ENCODE results near the gene MCC. TPM values are rescaled to one million over a fixed set of nuclear protein-coding genes. Genes with fewer than 3 reads are reported as not detected.

The MCC gene
- polyA plus RNA-seq, 3 donors from 2014 or later = 0.53 to 1.2 (median 0.63) TPM

DNA sequence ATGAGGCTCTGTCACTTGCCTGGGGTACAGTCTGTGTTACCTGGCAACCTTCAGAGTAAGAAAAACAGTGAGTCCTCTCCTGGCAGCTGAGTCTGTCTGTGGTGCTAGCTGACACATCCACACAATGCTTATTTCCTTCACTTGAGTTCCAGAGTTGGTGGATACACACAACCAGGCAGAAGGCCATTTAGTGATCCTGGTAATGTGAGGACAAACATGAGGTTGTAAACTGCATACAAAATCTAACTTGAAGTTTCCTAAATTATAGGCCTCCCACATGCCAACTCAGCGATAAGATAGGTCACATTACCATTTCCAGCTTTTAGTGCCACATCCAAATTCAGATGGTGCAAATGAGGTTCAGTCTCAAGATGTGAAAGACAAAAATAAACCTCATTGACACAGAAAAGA is 386.1 kb downstream of the MCC start:
- H3K4me3 Mint-ChIP-seq = no peak overlapping the region
- no peak overlapping the region for H3K27ac Mint-ChIP-seq
- no peak for DNase-seq
- H3K36me3 Mint-ChIP-seq = peaks cover 0 to 4% (median 0%) of the 10 kb centered on the region in 3 donors
- no peaks in the 10 kb centered on the region for H3K9me3 Mint-ChIP-seq
- peaks cover 0 to 3% (median 0%) of the 10 kb centered on the region in 3 donors for H3K27me3 Mint-ChIP-seq (ENCODE audit: low read depth in 3 of 3)
- no peaks in the 10 kb centered on the region for H3K4me1 Mint-ChIP-seq

DNA sequence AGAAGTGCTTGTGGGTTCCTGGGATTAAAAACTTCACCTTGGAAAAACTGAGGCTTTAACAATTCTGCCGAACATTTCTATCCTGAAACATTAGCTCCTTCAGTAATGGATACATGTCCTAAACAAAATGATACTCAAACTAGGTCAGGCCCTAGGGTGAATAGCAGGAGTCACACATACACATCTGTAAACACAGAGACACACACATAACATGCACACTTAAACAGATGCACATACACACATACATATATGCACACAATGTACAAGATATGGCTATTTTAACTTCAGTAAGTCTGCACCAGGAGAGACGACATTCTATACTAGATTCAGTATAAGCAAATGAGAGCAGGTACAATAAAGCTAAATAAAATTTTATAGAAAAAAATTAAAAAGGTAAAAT is 387.3 kb downstream of the MCC start:
- H3K4me3 Mint-ChIP-seq = no peak overlapping the region
- peaks cover 0 to 4% (median 0%) of the 10 kb centered on the region in 3 donors for H3K36me3 Mint-ChIP-seq
- DNase-seq = no peak
- H3K27ac Mint-ChIP-seq = no peak overlapping the region
- no peaks in the 10 kb centered on the region for H3K4me1 Mint-ChIP-seq
- no peaks in the 10 kb centered on the region for H3K9me3 Mint-ChIP-seq
- no peaks in the 10 kb centered on the region for H3K27me3 Mint-ChIP-seq (ENCODE audit: low read depth in 3 of 3)

DNA sequence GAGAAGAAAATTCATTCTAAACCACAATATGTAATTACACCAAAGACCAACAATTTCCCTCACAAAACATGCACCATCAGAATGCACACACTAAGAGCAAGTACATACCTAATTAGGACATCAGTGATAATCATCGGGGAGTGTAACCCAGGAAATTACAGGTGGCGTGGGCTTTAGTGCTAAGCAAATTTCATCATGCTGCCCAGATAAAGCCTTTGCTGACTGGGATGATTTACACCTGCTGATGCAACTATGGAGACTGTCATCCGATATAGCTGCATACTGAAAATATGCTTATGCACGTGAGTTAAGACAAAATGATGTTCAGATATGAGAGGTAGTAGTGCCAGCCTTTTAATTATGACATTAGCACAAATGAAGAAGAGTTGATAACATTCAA is 388.4 kb downstream of the MCC start:
- DNase-seq = no peak
- Mint-ChIP-seq H3K4me1 (no peaks in the 10 kb centered on the region), H3K36me3 (peaks cover 0 to 4% (median 0%) of the 10 kb centered on the region in 3 donors), H3K4me3 (no peak overlapping the region), H3K27me3 (ENCODE audit: low read depth in 3 of 3) (no peaks in the 10 kb centered on the region), H3K9me3 (no peaks in the 10 kb centered on the region), H3K27ac (no peak overlapping the region)

DNA sequence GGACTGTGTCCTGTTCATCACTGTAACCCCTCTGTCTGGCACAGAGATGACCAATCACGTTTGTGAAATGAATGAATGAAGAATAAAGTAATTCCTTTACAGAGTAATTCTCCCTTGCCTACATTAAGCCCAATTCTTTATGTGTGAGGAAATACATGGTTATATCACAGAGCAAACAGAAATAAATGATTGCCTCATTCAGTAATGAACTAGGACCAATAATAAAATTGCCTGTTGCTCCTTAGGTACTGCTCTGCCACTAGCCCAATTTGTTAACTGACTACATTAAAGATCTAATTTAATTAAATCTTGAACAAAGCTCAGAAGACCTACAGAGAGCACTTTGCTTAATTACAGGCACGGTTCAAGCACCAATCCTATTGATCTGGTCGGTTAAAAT is 389.9 kb downstream of the MCC start:
- Mint-ChIP-seq H3K27me3 (ENCODE audit: low read depth in 3 of 3) (peaks cover 0 to 2% (median 0%) of the 10 kb centered on the region in 3 donors), H3K36me3 (peaks cover 0 to 4% (median 0%) of the 10 kb centered on the region in 3 donors), H3K9me3 (no peaks in the 10 kb centered on the region), H3K4me1 (no peaks in the 10 kb centered on the region), H3K4me3 (no peak overlapping the region), H3K27ac (no peak overlapping the region)
- no peak for DNase-seq

DNA sequence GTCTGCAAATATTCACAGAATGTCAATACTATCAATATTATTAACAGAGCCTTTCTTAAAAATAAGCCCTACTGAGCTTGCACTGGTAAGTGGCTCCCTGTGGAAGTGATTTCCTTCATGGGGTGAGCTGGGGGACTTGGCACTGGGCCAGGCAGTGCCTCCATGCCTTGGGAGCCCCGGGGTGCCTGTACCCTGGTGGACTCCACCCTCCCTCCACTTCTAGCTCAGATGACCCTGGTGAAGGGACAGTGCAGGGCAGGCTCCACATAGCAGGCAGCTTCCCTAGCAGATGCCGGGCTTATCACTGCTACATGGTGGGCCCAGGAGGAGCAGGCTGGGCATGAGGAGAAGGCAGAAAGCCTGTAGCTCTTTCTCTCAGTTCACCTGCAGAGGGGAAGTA is 392.4 kb downstream of the MCC start:
- H3K4me1 Mint-ChIP-seq = no peaks in the 10 kb centered on the region
- no peak overlapping the region for H3K4me3 Mint-ChIP-seq
- H3K36me3 Mint-ChIP-seq = peaks cover 0 to 4% (median 0%) of the 10 kb centered on the region in 3 donors
- H3K27me3 Mint-ChIP-seq (ENCODE audit: low read depth in 3 of 3) = peaks cover 0 to 2% (median 0%) of the 10 kb centered on the region in 3 donors
- DNase-seq = no peak
- H3K27ac Mint-ChIP-seq = no peak overlapping the region
- no peaks in the 10 kb centered on the region for H3K9me3 Mint-ChIP-seq

DNA sequence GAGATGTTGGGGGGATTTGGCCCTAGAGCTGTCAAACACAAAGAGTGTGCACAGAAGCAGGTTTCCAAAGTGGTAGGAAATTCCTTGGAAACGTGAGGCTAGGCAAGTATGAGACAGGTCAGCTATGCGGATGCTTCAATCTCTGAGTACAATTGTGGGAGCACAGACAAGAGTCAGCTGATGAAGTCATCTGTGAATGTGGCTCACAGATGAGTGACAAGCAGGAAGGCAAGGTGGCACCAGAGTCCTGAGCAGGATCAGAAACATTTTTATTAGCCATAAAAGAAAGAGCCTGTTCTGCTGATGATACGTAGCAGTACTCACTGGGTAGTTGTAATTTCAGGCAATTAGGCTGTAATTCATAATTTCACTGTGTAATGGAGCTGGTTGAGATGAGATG is 394.7 kb downstream of the MCC start:
- Mint-ChIP-seq H3K36me3 (no peaks in the 10 kb centered on the region), H3K27me3 (ENCODE audit: low read depth in 3 of 3) (peaks cover 0 to 4% (median 2%) of the 10 kb centered on the region in 3 donors), H3K27ac (no peak overlapping the region), H3K4me1 (no peaks in the 10 kb centered on the region), H3K9me3 (peaks cover 0 to 1% (median 0%) of the 10 kb centered on the region in 6 donors), H3K4me3 (no peak overlapping the region)
- no peak for DNase-seq

DNA sequence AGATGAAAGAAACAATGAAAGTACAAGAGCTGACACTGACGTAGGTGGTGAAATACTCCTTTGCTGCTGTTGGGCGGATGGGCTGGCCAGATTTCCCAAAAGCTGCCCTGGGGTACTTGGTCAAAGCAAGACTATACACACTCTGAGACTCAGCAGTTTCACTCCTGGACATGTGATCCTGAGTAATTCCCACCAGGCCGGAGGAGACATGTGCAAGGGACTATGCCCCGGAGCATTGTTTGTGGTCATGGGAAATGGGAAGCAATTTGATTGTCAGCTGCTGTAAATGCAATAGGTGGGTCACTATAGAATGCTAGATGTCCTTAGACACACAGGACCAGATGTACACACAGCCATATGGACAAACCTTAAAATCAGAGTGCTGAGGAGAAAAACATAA is 395.6 kb downstream of the MCC start:
- Mint-ChIP-seq H3K4me1 (no peaks in the 10 kb centered on the region), H3K9me3 (peaks cover 0 to 1% (median 0%) of the 10 kb centered on the region in 6 donors), H3K36me3 (no peaks in the 10 kb centered on the region), H3K27ac (no peak overlapping the region), H3K4me3 (no peak overlapping the region), H3K27me3 (ENCODE audit: low read depth in 3 of 3) (peaks cover 0 to 4% (median 2%) of the 10 kb centered on the region in 3 donors)
- DNase-seq = no peak

DNA sequence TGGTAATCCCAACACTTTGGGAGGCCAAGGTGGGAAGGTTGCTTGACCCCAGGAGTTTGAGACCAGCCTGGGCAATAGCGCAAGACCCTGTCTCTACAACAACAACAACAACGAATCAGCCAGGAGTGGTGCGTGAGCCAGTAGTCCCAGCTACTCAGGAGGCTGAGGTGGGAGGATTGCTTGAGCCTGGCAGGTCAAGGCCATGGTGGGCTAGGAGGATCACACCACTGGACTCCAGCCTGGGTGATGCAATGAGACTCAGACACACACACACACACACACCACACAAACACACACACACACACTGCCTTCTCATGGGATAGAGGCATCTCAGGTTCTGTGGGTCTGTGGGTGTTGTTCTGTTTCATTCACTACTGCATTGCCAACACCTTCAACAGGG is 396.6 kb downstream of the MCC start:
- no peaks in the 10 kb centered on the region for H3K4me1 Mint-ChIP-seq

DNA sequence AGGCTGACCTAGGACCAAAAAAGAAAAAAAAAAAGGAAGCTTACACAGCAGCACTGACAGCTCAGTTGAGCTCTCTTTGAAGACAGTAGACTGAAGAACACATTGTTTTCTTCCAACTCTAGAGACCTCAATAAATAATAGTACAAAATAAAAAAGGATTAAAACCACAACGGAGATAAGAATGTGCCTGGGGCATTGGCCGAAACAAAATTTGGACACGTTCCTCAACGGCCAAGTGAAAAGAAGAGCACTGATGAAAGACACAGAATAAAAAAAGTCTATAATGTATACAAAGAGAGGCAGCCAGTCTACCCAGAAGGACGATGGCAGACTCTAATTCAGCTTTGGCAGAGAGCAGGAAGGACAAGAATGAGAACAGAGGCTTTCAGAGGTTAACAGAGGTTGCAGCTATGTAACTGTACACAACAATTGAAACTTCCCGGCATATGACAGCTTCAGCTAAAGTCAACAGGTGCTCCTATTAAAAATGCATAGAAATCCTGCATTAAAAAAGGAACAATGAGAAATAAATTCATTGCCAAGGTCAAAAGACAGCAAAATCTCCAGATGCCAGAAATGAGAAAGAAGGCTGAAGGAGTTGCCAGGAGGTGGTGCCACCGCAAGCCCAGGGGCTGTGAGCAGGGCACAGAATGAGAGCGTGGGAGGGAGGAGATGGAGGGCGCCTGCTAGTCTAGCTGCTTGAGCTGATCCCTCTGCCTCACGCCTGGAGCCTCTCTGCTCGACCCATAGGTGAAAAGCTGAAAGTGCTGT is 397.7 kb downstream of the MCC start:
- no peak for DNase-seq
- peaks cover 0 to 1% (median 0%) of the 10 kb centered on the region in 6 donors for H3K9me3 Mint-ChIP-seq
- H3K4me1 Mint-ChIP-seq = no peaks in the 10 kb centered on the region
- no peaks in the 10 kb centered on the region for H3K36me3 Mint-ChIP-seq
- no peak overlapping the region for H3K27ac Mint-ChIP-seq
- peaks cover 0 to 4% (median 2%) of the 10 kb centered on the region in 3 donors for H3K27me3 Mint-ChIP-seq (ENCODE audit: low read depth in 3 of 3)
- no peak overlapping the region for H3K4me3 Mint-ChIP-seq

More for the DNA sequence above, 396.6 kb downstream of the MCC start:
- no peak for DNase-seq
- Mint-ChIP-seq H3K27ac (no peak overlapping the region), H3K9me3 (peaks cover 0 to 1% (median 0%) of the 10 kb centered on the region in 6 donors), H3K36me3 (no peaks in the 10 kb centered on the region), H3K4me3 (no peak overlapping the region), H3K27me3 (ENCODE audit: low read depth in 3 of 3) (peaks cover 0 to 4% (median 2%) of the 10 kb centered on the region in 3 donors)

DNA sequence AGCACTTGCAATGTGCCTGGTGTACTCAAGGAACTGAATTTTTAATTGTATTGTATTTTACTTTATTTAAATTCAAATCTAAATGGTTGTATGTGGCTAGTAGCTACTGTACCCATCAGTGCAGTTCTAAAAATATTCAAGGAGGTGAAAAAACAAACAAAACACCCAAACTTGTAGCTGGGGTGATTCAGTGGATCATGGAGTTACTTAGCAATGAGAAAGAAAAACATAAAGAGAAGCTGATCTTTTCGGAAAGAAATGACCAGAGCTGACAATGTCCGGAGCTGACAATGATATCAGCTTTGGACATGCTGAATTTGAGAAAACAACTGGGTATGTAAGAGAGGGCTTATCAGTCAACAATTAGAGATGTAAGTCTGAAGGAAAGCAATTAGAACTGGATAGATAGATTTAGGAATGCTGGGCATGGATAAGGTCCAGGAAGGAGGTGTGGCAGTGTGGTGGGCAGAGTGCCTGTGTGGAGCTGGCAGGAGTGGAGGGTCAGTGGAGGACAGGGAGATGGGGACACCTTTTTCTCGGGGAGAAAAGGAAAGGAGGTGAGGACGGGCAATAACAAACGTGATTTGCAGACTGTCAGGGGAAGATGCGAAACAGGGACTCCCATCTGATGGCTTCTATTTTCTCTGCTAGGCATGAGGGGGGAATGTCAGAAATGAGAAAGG is 398.5 kb downstream of the MCC start:
- Mint-ChIP-seq H3K36me3 (no peaks in the 10 kb centered on the region), H3K4me1 (no peaks in the 10 kb centered on the region), H3K27me3 (ENCODE audit: low read depth in 3 of 3) (peaks cover 0 to 4% (median 2%) of the 10 kb centered on the region in 3 donors), H3K4me3 (no peak overlapping the region), H3K27ac (no peak overlapping the region), H3K9me3 (peaks cover 0 to 1% (median 0%) of the 10 kb centered on the region in 6 donors)
- no peak for DNase-seq

DNA sequence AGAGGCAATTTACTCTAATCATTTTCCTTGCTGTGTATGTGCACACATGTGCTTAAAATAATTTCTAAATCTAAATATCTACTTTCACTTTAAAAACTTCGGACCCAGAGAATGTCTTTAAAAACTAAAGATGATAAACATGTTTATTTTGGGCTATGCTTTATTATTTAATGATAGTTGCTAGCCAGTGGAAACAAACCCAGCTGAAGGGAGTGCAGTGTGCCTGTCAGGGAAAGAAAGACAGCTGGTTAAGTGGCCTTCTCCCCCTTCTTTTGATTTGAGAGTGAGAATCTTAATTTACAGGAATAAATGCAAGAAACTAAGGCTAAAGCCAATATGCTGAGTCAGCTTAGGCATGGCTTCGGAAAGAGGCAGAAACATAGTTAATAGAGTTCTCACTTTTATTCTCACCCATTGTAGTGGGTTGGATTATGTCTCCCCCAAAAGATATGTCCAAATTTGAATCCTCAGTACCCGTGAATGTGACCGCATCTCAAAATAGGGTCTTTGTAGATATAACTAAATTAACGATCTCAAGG is 400.2 kb downstream of the MCC start:
- Mint-ChIP-seq H3K27ac (no peak overlapping the region), H3K27me3 (ENCODE audit: low read depth in 3 of 3) (peaks cover 0 to 2% (median 2%) of the 10 kb centered on the region in 3 donors), H3K4me1 (no peaks in the 10 kb centered on the region), H3K4me3 (no peak overlapping the region), H3K9me3 (peaks cover 0 to 1% (median 0%) of the 10 kb centered on the region in 6 donors), H3K36me3 (no peaks in the 10 kb centered on the region)
- no peak for DNase-seq

DNA sequence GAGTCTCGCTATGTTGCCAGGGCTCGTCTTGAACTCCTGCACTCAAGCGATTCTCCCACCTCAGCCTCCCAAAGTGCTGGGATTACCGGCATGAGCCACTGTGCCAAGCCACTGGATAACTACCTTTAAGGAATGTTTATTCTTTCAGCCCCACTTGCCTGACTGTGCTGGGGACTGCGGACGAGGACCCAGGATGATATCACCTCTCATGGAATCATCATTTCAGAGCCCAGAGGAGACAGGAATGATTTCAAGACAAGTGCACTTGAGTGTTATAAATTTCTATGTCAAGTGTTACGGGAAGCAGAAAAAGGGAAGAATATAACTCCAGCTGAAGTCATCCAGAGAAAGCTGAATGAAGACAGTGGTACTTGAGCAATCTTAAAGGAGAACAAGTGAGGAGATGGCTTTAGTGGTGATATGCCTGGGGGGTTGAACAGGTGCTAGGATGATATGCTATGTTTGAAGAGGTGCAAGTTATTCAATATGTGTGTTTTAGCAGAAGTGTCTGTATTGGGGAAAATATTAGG is 402.3 kb downstream of the MCC start:
- H3K4me1 Mint-ChIP-seq = no peaks in the 10 kb centered on the region
- H3K27me3 Mint-ChIP-seq (ENCODE audit: low read depth in 3 of 3) = peaks cover 0 to 3% (median 2%) of the 10 kb centered on the region in 3 donors
- peaks cover 0 to 8% (median 0%) of the 10 kb centered on the region in 3 donors for H3K36me3 Mint-ChIP-seq
- no peak overlapping the region for H3K4me3 Mint-ChIP-seq
- H3K27ac Mint-ChIP-seq = no peak overlapping the region
- no peak for DNase-seq
- peaks cover 0 to 1% (median 0%) of the 10 kb centered on the region in 6 donors for H3K9me3 Mint-ChIP-seq

DNA sequence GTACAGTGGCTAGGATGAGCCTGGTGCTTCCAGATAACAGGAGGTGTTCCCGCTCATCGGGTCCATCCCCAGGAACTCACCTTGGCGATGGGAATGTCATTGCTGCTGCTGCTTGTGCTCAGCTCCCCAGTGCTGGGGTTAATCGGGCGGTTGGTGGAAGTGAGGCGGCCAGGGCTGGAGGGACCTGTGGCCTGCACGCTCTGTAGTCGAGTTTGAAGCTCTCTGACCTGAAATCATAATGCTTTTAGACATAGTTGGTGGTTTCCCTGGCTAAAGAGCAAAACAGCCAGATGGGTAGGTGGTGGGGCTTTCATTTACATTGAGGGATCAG is 403.2 kb downstream of the MCC start:
- no peak overlapping the region for H3K27ac Mint-ChIP-seq
- H3K4me3 Mint-ChIP-seq = no peak overlapping the region
- H3K4me1 Mint-ChIP-seq = no peaks in the 10 kb centered on the region
- H3K9me3 Mint-ChIP-seq = peaks cover 0 to 1% (median 0%) of the 10 kb centered on the region in 6 donors
- no peak for DNase-seq
- H3K27me3 Mint-ChIP-seq (ENCODE audit: low read depth in 3 of 3) = peaks cover 0 to 4% (median 2%) of the 10 kb centered on the region in 3 donors
- H3K36me3 Mint-ChIP-seq = peaks cover 0 to 8% (median 0%) of the 10 kb centered on the region in 3 donors

Measured in immature natural killer cell (primary cell).